Coronary artery (tissue), 2 donors: ENCODE measurements around the gene ANKHD1.
A peak's percentile ranks its signal among the peaks of the same experiment; 100 is the strongest.
"Not testable (repeated sequence)": the region's sequence is repeated elsewhere in the genome, so short reads cannot be mapped to it uniquely, and the experiment has no call there.

Experiments
- DNase-seq: peaks from one replicate; pipeline ENCODE4 v3.0.0-alpha.2; 2017; ENCODE audit warnings: low spot score
- H3K27ac ChIP-seq, 2 donors: fragments of 200-600 bp; sonication (generic); one replicate each; pipeline ENCODE4 v1.5.1; 2016 to 2019
- H3K4me3 ChIP-seq: fragments of 200-600 bp; sonication (generic); 2 replicates; pipeline ENCODE4 v1.5.1; 2016; ENCODE audit warnings: mild to moderate bottlenecking, moderate library complexity
- TF ChIP-seq, protein P1 (sequence below): fragments of 200-600 bp; sonication (generic); IDR thresholded peaks from one replicate; pipeline ENCODE4 v1.5.1; 2019; ENCODE audit warnings: antibody characterized with exemption

ANKHD1 gene

GRCh38 chr5:140573683-140574082 is 172.1 kb downstream of the ANKHD1 start:
- no peak for DNase-seq
- Histone ChIP-seq H3K27ac (peak overlapping the region in 1 of 2 donors; percentile 33), H3K4me3 (no peak overlapping the region)
- TF ChIP-seq, protein P1, sequence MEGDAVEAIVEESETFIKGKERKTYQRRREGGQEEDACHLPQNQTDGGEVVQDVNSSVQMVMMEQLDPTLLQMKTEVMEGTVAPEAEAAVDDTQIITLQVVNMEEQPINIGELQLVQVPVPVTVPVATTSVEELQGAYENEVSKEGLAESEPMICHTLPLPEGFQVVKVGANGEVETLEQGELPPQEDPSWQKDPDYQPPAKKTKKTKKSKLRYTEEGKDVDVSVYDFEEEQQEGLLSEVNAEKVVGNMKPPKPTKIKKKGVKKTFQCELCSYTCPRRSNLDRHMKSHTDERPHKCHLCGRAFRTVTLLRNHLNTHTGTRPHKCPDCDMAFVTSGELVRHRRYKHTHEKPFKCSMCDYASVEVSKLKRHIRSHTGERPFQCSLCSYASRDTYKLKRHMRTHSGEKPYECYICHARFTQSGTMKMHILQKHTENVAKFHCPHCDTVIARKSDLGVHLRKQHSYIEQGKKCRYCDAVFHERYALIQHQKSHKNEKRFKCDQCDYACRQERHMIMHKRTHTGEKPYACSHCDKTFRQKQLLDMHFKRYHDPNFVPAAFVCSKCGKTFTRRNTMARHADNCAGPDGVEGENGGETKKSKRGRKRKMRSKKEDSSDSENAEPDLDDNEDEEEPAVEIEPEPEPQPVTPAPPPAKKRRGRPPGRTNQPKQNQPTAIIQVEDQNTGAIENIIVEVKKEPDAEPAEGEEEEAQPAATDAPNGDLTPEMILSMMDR = no peak

DNA sequence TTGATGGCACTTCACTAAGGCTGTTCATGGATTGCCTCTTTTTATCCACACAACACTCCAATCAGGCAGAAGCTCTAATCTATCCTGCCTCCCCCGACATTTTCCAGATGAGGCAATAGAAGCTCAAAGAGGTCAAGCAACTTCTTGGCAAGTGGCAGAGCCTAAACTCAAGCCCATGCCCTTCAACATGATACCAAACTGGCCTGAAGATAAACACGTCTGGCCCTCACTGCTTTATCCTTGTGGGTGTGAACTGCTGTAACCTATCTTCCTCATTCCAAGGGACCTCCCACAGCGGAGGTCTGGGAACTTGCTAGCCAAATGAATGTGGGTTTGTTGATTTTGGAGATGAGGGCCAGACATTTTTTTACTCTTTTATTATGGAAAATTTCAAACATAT is 172.5 kb downstream of the ANKHD1 start:
- TF ChIP-seq, protein P1 = no peak
- no peak for DNase-seq
- peak overlapping the region in 1 of 2 donors; percentile 33 for H3K27ac ChIP-seq
- no peak overlapping the region for H3K4me3 ChIP-seq

GRCh38 chr5:140575309-140575708 is 173.7 kb downstream of the ANKHD1 start:
- no peak overlapping the region for H3K27ac ChIP-seq
- no peak for DNase-seq
- no peak overlapping the region for H3K4me3 ChIP-seq
- TF ChIP-seq, protein P1 = no peak

DNA sequence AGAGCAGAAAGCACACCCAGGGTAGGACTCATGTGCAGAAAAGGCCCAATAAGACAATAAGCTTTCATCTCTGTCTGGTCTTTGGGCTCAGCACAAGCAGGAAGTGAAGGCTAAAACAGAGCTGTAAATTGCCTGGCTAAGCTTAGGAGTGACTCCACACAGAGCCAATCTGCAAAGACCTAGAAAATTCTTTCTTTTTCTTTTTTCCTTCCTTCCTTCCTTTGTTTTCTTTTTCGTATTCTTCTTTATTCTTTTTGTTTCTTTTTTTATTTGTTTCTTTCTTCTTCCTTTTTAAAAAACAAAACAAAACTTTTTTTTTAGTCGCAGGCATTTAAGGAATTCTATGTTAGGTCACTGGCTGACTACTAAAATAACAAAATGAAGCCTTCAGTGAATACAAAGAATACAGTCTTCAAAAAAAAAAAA is 175.2 kb downstream of the ANKHD1 start:
- peak overlapping the region in 1 of 2 donors; percentile 45 for H3K27ac ChIP-seq
- no peak for DNase-seq
- TF ChIP-seq, protein P1 = no peak
- H3K4me3 ChIP-seq = no peak overlapping the region

GRCh38 chr5:140579188-140579747 is 177.6 kb downstream of the ANKHD1 start:
- not testable (repeated sequence) for DNase-seq, H3K4me3 ChIP-seq, H3K27ac ChIP-seq

DNA sequence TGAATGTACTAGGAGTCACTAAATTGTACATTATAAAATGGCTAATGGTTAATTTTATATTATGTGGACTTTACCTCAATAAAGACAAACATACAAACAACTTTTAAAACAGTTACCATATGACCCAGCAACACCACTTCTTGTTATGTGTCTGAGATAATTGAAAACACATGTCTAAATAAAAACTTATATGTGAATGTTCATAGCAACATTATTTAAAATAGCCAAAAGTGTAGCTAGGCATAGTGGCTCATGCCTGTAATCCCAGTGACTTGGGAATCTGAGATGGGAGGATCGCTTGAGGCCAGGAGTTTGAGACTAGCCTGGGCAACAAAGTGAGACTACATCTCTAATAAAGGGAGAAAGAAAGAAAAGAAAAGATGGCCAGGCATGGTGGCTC is 185.9 kb downstream of the ANKHD1 start:
- DNase-seq = no peak
- Histone ChIP-seq H3K4me3 (no peak overlapping the region), H3K27ac (no peak overlapping the region)
- TF ChIP-seq, protein P1 = no peak

DNA sequence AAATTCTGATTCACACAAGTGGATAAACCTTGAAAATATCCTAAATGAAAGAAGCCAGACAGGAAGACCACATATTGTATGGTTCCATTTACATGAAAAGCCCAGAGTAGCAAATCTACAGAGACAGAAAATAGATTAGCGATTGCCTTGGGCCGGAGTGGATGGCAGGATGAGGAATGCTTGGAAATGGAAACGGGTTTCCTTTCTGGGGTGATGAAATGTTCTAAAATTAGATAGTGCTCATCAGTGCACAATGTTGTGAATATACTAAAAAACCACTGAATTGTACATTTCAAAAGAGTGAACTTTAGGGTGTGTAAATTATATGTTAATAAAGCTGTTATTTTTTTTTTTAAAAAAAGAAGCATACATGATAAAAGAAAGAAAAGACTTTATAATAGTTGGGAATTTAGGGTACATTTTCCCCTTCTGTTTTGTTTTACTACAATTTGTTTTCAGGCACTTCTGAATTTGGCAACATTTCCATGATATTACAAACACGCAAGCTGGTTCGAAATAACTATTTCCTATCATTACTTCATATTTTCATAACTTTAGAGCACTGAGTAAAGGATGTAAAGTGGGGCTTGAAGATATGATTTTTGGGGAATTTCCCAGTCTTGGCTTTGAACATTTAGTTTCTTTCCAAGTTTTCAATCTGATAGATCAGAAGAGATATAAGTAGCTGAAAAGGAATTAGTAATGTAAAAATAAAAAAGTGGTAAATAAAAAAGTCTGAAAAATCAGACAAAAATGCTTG is 186.9 kb downstream of the ANKHD1 start:
- Histone ChIP-seq H3K27ac (peak overlapping the region in 1 of 2 donors; percentile 40), H3K4me3 (no peak overlapping the region)
- TF ChIP-seq, protein P1 = no peak
- DNase-seq = no peak
